ENCODE data around the gene BIN2. TPM values are rescaled to one million over a fixed set of nuclear protein-coding genes. Genes with fewer than 3 reads are reported as not detected.
"Not testable (repeated sequence)": the region's sequence is repeated elsewhere in the genome, so short reads cannot be mapped to it uniquely, and the experiment has no call there.

The BIN2 gene
- total RNA-seq, 1 experiment from 2014 or later = 0.20 TPM

DNA sequence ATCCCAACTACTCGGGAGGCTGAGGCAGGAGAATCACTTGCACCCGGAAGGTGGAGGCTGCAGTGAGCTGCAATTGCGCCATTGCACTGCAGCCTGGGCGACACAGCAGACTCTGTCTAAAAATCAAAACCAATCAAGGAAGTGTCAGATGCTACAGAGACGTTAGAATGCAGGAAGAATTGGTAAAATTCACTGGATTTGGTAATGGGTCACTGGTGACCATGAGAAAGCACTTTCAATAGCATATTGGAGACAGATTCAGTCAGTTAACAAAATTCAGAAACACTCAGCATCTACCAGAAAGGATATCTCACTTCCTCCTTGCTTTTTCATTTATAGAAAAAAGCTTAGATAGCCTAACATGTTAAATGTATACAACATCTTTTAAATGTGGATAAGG lies 17.5 kb downstream of the BIN2 start (continued):
- TF ChIP-seq ARID4B (CRISPR knock-in tag; IDR thresholded peaks at IDR 0.05; ENCODE audit: borderline replicate concordance) (no peak), JAZF1 (CRISPR knock-in tag; IDR thresholded peaks at IDR 0.05) (no peak), ETV6 (CRISPR knock-in tag; IDR thresholded peaks at IDR 0.05) (no peak), PREB (CRISPR knock-in tag; IDR thresholded peaks at IDR 0.05; ENCODE audit: borderline replicate concordance) (no peak), ZNF671 (CRISPR knock-in tag; IDR thresholded peaks at IDR 0.05) (no peak), SMAD4 (CRISPR knock-in tag; IDR thresholded peaks at IDR 0.05) (no peak)

- CTCF ChIA-PET = interaction anchor here (1.3 kb wide), 1 partner anchor 48 kb away, joined by 3 read pairs; no protein-coding TSS in a partner anchor
- DNase-seq (ENCODE audit: low spot score); H3K27me3 Mint-ChIP-seq (ENCODE audit: low read depth); H3K4me1 Mint-ChIP-seq; H3K36me3 Mint-ChIP-seq; H3K4me3 Mint-ChIP-seq; H3K9me3 Mint-ChIP-seq; POLR2A ChIA-PET; H3K27ac Mint-ChIP-seq; ATAC-seq: not testable (repeated sequence)
Measured at GRCh38 chr12:51300768-51301167, 23.2 kb downstream of the BIN2 start.

- POLR2A ChIA-PET = no interaction called here
- no peaks in the 10 kb centered on the region for H3K36me3 Mint-ChIP-seq
- H3K27me3 Mint-ChIP-seq (ENCODE audit: low read depth) = no peaks in the 10 kb centered on the region
- no peak overlapping the region for H3K27ac Mint-ChIP-seq
- no peaks in the 10 kb centered on the region for H3K9me3 Mint-ChIP-seq
- no peak for TF ChIP-seq ZNF423 (CRISPR knock-in tag; IDR thresholded peaks at IDR 0.05)
- no peak for TF ChIP-seq FOXK1 (CRISPR knock-in tag; IDR thresholded peaks at IDR 0.05)
- TF ChIP-seq, protein P1, sequence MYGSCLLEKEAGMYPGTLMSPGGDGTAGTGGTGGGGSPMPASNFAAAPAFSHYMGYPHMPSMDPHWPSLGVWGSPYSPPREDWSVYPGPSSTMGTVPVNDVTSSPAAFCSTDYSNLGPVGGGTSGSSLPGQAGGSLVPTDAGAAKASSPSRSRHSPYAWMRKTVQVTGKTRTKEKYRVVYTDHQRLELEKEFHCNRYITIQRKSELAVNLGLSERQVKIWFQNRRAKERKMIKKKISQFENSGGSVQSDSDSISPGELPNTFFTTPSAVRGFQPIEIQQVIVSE (CRISPR knock-in tag; IDR thresholded peaks at IDR 0.05; ENCODE audit: borderline replicate concordance) = no peak
- no peak for TF ChIP-seq E2F5 (CRISPR knock-in tag; IDR thresholded peaks at IDR 0.05)
- no peak for TF ChIP-seq HMGA2 (CRISPR knock-in tag; IDR thresholded peaks at IDR 0.05)
- no peak for TF ChIP-seq MXD4 (CRISPR knock-in tag; IDR thresholded peaks at IDR 0.05; ENCODE audit: borderline replicate concordance)
- TF ChIP-seq, protein P2, sequence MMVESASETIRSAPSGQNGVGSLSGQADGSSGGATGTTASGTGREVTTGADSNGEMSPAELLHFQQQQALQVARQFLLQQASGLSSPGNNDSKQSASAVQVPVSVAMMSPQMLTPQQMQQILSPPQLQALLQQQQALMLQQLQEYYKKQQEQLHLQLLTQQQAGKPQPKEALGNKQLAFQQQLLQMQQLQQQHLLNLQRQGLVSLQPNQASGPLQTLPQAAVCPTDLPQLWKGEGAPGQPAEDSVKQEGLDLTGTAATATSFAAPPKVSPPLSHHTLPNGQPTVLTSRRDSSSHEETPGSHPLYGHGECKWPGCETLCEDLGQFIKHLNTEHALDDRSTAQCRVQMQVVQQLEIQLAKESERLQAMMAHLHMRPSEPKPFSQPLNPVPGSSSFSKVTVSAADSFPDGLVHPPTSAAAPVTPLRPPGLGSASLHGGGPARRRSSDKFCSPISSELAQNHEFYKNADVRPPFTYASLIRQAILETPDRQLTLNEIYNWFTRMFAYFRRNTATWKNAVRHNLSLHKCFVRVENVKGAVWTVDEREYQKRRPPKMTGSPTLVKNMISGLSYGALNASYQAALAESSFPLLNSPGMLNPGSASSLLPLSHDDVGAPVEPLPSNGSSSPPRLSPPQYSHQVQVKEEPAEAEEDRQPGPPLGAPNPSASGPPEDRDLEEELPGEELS (CRISPR knock-in tag; IDR thresholded peaks at IDR 0.05) = no peak
- TF ChIP-seq ZNF416 (CRISPR knock-in tag; IDR thresholded peaks at IDR 0.05) = no peak
- TF ChIP-seq ARID4B (CRISPR knock-in tag; IDR thresholded peaks at IDR 0.05; ENCODE audit: borderline replicate concordance) = no peak
- CTCF ChIA-PET = interaction anchor here (1.0 to 2.0 kb wide), 3 partner anchors 25 to 125 kb away, joined by 3 to 8 read pairs (median 5); partner anchors contain the start of gene SMAGP
- no peaks in the 10 kb centered on the region for H3K4me1 Mint-ChIP-seq
- ATAC-seq = no peak
- no peak for DNase-seq (ENCODE audit: low spot score)
- H3K4me3 Mint-ChIP-seq = no peak overlapping the region
Measured at GRCh38 chr12:51295651-51296050, 28.3 kb downstream of the BIN2 start.

DNA sequence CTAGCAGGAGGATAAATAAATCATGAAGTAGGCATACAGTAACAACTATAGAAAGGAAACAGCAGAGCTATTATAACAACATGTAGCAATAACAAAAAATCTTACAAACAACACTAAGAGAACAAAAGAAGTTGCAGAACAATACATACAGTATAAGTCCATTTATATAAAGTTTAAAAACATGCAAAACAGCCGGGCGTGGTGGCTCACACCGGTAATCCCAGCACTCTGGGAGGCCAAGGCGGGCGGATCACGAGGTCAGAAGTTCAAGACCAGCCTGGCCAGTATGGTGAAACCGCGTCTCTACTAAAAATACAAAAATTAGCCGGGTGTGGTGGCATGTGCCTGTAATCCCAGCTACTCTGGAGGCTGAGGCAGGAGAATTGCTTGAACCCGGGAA lies 29.9 kb downstream of the BIN2 start:
- CTCF ChIA-PET = interaction anchor here (0.6 to 2.0 kb wide), 4 partner anchors 24 to 719 kb away, joined by 3 to 5 read pairs (median 4); partner anchors contain the start of gene SMAGP
- ATAC-seq; H3K4me1 Mint-ChIP-seq; H3K36me3 Mint-ChIP-seq; H3K27ac Mint-ChIP-seq; H3K27me3 Mint-ChIP-seq (ENCODE audit: low read depth); H3K9me3 Mint-ChIP-seq; DNase-seq (ENCODE audit: low spot score); POLR2A ChIA-PET; H3K4me3 Mint-ChIP-seq: not testable (repeated sequence)

Data from WTC11 (cell line).